HK-2 (cell line): Measurements from ENCODE around the gene SNX32.

Experiments used
- DNase-seq: peaks from one replicate; pipeline ENCODE4 v3.0.0-alpha.2; 2018; ENCODE audit not compliant: unreplicated experiment

The SNX32 gene

DNA sequence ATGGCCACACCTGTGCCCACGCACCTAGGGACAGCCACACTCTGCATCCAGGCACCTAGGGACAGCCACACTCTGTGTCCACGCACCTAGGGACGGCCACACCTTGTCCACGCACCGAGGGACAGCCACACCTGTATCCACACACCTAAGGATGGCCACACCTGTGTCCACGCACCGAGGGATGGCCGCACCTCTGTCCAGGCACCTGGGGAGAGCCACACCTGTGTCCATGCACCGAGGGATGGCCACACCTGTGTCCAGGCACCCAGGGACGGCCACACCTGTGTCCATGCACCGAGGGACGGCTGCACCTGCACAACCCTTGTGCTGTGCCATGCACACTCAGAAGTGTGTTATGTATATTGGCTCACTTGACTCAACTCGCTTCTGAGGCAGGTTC, 36.1 kb upstream of the SNX32 start:
- no peak for DNase-seq

DNA sequence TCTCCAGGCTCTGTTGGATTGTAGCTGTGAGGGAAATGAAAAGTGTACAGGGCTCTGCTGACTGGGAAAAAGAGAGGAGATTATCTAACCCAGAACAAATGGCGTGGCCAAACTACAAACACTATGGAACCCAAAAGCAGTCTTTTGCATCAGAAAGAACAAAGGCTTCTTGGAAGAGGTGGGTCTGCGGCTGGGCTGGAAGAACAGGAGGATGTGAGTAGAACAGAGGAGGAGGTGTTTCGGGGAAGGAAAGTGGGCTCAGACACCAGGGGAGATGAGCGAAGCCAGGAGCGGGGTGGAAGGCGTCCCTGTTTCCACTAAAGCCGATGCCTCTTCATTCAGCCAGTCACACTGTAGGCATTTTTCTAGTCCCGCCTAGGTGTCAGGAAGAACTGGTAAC, 34.9 kb upstream of the SNX32 start:
- no peak for DNase-seq

DNA sequence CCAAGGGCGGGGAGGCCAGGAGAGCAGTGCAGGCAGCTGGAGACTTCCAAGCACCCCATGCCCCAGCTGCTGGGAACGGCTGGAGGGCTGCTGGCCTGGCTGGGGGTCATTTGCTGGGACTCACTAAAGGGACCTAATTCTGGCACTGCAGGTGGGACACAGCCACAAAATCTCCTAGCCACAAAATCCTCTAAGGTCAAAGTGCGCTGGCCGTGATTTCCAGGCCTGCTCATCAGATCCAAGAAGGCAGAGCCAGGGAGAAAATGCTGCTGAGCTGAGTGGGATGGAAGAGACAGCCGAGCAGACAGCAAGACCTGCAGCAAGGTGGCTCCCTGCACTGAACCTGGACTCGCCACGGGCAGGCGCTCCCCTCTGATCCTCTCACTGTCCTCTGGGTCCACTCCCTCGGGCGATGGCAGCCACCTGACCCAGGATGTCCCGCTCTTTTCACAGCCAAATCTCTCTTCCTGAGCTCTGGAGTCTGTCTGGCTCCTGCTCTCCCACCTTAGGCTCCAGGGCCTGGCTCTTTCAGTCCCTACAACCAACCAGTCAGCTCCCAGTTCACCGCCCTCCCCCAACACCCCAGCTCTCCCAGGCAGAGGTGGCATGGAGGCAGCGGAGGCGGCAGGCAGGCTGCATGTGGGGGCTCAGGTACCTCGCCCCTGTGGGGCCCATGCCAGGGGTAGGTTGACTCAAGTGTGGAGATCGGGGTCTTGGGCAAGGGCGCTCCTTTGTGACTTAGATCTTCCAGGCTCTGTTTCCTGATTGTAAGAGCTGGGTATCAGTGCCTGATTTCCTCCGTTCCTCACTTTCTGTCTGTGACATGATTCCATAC, 32.4 kb upstream of the SNX32 start:
- no peak for DNase-seq

DNA sequence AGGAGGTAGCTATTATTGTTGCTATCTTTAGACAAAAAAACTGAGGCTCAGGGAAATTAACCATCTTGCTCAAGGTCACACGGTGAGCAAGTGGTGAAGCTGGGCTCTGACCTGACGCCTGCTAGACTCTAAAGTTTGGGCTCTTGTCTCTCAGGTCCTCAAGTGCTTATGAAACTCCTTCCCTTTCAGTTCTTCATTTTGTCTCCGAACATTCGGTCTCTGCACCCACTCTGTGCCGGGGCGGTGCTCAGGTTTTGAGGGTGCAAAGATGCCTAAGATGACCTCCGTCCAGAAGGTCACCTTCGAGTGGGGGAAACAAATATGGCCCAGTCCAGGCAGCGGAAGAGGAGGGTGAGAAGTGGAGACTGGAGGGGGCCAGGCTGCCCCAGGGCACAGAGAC, 30.9 kb upstream of the SNX32 start:
- no peak for DNase-seq

DNA sequence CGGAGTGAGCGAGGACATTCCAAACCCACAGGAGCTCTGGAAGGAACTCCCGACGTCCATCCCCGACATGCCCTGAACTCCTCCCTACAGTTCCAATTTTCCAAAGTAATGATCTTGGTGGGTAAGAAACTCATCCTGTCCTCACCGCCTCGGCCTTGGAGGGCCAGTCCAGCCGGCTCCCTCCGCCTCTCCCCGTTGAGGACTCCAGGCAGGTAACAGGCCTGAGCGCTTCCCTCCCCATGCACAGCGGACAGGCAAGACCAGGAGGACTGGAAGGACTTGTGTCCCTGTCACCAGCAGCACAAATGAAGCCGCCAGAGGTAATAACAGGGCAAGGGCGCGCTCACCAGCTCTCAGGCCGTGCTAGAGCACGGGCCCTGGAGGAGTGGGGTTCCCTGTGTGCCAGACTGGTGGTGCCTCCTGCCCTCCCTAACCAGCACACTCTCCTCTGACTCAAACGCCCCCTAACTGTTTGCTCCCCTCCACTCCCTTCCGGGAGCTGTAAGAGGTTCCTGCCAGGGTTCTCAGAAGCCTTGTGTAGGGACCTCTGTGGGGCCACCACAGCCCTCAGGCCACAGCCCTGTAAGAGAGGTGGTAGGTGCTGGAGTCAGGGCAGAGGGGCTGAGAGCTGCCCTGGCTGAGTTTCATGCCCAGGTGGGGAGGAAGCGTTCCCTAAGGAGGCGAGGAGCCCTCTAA, 29.8 kb upstream of the SNX32 start:
- DNase-seq: no peak

DNA sequence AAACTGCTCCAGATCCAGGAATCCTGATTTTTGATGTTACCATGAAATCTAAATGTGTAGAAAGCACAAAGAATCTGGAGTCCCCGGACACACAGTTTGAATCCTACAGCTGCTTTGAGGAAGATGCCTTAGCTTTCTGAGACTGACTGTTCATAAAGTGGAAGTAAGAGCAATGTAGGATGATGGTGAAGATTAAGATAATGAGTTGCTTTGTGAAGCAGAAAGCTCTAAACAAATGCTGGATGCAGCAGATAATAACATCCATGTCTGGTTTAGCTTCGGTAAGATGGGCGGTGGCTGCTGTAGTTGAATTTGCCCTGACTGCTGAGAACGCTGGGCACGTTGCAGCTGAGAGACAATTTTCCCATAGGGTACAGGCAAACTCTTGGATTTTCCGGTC, 26.8 kb upstream of the SNX32 start:
- no peak for DNase-seq

DNA sequence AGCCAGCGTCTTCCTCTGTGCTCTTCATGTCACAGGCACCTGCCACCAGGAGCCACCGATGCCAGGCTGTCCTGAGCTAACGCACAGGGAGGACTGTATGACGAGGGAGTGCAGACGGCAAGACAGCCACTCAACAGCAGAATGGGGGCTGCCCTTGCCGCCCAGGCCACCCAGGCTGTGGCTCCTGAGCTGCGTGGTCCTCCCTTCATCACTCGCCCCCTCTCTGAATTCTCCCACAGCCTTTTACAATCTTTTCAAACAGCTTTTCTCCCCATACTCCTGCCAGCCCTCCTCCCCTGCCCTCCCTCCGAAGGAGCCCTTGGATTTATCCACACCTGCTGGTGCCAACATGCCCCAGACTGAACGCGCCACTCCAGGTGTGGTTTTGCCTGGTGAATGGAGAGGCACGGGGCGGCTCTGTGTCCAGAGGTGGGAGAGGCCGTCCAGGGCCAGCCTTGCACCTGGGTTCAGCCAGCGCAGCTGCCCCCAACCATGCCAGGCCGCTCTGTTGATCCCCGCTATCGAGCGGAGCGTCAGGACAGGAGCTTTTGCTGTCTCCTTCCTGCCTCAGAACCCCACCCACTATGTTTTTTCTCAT, 24.9 kb upstream of the SNX32 start:
- no peak for DNase-seq

DNA sequence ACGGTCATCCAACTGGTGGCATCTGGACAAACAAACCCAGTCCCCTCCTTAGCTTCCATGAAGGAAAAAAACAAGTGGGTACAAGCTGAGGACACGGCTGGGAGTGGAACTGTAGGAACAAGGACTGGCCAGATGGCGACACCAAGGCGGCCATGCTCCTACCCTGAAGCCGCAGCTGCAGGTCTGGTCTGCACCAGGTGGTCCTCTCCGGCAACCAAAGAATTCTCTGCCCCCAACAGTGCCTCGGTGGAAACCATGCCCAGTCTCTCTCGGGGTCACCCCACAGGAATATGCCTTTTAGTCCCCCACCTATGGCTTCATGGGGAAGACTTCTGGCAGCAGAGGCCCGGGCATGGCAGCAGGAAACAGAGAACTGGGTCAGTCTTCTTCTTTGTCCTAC, 24.3 kb upstream of the SNX32 start:
- DNase-seq: no peak

DNA sequence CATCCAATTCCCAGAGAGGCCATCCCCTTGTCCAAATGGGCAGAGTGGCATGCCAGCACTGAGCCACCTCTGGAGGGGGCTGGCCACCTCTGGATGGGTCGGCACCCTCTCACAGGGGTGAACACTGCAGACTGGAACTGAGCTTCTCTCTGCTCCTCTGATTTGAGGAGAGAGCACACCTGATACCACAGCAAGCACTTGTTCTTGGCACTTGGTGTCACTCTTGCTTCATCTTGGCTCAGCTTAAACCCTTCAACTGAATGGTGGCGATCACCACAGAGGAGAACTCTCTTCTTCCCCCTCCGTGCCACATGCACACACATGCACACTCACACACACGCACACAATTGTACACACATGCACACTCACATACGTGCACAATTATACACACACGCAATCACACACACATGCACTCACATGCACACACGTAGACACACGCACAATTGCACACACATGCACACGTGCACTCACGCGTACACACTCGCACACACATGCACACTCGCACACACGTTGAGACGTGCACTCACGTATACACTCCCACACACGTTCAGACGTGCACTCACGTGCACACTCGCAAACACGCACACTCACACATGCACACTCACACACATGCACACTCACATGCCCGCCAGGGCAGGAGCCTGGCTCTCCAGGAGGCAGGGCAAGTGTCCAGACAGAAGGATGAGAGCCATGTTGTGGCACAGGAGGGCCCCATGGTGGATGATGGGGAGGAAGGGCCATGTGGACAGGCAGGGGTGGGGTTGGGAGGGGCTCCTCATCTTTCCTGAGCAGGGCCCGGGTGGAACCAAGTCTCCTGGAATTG, 23.5 kb upstream of the SNX32 start:
- DNase-seq: no peak

DNA sequence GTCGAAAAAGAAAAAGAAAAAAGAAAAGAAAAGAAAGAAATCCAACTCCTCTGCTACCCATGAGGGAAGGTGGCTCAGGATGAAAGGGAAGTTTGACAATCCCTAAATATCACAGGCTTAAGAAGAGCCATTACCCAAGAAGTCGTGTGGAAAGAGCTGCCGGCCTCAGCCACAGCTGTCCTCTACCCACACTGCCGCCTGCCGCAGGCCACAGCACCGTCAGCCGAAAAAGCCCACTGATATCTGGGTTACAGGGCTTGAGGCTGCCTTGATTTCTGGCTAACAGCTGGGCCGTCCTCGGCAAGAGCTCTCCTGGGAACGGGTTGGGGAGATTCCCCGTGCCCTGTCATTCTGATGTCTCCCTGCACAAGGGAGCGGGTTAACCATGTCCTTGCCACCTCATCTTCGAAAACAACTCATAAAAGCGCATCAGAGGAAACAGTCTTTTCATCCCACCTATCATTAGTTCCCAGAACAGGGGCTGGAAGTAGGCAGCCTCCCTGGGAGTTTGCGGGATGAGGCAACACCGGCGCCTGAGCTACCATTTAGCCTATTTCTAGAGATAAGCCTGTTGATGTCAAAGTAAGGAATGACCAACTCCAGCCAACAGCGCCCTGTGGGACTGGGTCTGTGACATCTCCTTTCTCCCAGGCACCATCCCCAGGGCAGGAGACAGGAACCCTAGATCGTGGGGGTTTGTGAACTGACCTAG, 21.8 kb upstream of the SNX32 start:
- no peak for DNase-seq

DNA sequence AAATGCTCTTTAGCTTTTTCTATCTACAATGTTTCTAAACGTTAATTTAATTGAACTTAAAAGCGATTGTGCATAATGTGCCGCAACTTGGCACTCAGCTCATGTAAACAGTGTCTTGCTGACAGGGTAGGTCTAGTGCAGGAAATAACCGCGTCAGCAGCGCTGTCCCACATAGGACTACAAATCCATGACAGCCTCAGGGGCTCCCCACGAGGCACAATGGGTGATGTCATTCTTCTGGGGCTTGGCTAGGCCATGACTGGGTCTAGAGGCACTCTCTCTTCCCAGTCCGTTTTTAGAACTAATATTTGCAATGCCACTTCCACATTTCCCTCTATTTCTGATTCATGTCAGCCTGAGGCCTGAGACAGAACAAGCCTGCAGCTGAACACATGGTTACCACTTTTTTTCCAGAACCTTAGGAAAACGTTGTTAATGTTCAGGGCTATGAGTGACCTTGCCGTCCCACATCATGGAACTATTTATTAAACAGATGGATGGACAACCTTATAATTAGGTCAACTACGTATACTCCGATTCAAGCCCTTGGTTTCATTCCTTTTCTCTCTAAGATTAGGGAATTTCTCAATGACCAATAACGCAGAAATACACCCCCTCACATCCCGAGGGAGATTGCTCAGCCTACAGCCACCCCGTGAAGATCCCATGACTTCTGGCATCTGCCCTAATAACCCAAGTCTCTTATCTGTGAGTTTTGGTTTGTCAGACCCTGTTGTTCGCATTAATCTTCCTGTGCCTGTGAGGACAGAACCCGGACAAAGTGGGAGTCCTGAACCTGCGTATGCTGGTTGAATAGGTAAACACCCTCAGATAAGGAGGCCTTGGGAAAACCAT, 19.4 kb upstream of the SNX32 start:
- no peak for DNase-seq

DNA sequence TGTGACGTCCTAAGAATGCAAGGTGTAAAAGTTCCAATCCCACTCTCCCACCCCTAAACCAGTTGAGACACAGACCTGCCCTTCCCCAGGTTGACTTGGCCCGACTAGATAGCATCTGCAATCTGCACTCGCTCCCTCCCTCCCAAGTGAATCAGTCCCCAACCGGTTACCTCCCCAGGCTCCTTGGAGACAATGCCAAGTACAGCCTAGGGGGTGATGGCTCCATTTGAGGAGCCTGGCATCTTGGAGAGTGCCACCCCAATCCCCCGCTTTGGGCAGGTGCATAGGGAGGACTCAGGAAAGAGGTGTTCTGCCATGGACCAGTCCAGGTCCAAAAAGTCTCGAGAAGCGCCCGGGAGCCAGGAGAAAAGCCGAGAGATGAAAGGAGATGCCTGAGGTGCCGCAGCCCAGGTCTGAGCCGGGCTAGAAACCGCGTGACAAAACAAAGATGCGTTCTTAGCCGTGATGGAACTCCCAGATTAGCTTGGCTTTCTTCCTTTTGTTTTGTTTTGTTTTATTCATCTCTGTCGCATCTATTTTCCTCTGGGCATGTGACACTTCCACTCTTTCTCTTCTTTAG, 18.7 kb upstream of the SNX32 start:
- DNase-seq: no peak

DNA sequence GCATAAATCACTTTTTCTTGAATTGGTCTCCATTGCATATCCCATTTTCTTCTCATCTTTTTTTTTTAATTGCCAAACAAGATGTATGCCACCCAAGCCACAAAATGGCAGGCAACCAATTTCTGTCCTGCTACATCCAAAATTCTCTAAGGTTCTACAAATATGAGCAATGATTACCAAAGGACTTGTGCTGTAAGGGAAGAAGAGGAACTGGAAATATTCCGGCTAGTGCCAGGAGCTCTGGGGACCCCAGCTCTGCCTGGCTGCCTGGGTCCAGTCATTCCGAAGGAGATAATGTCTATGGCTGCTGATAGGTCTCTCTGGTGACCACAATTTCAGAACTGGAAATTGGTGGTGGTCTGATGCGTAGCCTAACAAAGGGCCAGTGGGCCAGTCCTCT, 17.1 kb upstream of the SNX32 start:
- no peak for DNase-seq

DNA sequence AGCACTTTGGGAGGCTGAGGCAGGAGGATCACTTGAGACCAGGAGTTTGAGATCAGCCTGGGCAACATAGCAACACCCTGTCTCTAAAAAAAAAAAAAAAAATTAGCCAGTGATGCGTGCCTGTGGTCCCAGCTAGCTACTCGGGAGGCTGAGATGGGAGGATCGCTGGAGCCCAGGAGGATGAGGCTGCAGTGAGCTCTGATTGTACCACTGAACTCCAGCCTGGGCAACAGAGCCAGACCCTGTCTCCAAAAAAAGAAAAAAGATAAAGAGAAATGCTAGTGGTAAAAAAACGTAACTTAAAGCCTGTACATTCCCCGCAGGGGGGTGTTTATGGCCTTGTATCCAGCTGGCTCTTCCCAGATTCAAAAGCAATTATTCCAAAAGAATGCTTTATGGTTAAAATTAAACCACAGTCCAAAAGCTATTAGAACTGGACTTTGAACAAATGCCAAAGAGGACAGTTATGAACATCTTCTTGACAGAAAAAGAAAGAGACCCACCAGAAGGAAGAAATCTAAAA, 16.4 kb upstream of the SNX32 start:
- no peak for DNase-seq

DNA sequence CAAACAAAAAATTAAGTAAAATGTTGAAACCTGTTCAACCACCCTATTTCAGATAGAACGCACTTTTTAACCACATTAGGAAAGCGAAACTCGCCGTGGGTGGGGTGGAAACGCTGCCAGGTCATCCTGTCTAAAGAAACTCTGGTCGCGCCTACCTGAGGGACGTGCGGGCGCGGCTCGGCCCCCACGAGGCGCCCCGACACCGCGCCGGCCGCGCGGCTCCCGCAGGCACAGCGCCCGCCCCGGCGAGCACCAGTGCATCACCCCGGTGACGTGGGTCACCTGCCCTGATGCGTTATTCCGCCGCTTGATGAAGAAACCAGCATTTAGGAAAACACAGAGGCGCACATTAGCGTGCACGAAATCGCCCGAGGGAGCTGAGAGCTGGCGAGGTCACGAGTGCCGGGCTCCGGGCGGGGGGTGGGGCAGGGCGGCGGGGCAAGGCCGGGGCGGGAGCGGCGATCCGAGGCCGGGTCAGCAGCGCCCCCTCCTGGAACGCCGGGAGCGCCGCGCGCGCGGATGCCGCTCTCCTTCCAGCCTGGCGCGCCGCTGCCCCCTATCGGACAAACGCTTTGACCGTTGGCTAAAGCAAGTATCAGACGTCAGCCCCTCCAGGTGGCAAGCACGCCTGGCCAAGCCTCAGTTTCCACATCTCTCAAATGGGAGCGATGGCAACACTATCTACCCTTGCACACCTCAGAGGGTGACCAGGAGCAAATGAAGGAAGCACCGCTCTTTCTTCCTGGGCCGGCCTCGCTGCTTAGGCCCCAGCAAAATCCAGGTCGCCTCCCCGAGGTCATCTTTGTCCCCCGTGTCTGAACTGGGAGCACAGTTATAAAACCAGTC, 15.7 kb upstream of the SNX32 start:
- DNase-seq: peak; percentile 88

DNA sequence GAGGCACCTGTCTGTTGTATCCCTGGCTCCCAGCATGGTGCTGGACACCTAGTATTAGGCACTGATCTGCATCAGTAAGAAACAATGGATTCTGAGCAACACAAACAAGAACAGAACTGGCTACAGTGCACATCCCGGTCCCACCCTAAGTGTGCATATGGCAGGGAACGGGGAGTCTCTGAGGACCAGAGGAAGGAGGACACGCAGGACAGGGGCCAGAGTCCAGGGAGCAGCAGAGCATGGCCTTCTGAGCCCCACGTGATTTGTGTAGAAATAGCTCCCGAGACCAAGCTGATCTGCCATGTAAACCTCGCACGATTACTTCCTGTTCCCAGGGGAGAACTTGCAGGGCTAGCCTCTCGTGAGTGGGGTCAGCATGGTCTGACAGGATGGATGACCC, 12.7 kb upstream of the SNX32 start:
- DNase-seq: no peak

DNA sequence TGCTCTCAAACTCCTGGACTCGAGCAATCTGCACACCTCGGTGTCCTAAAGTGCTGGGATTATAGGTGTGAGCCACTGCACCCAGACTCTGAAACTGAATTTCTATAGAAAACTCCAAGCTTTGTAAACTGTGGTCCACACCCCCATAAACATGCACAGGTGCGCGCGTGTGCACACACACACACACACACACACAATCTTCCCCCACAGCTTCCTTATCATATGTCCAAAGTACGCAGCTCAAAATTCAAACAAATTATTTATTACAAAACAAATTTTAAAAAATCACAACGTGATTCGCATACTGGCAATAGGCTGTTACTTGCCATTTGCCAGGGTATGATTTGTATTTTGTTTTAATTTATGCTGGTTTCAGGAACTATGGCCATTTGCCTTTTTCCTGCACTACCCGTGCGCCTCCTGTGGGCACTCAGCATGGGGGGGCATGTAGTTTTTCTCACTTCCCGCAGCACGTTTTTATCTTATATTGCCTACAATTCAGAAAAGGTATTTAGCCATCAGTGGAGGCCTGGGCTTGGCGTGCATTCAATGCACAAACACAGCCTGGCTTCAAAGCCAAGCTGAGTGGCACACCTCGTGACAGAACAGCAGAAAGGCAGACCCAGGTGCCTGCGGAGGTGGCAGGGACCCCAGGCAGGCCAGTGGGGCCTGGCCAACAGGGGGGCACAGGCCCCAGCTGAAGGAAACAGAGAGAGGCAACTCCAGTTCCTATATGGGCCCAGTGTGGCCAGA, 10.8 kb upstream of the SNX32 start:
- DNase-seq: no peak

DNA sequence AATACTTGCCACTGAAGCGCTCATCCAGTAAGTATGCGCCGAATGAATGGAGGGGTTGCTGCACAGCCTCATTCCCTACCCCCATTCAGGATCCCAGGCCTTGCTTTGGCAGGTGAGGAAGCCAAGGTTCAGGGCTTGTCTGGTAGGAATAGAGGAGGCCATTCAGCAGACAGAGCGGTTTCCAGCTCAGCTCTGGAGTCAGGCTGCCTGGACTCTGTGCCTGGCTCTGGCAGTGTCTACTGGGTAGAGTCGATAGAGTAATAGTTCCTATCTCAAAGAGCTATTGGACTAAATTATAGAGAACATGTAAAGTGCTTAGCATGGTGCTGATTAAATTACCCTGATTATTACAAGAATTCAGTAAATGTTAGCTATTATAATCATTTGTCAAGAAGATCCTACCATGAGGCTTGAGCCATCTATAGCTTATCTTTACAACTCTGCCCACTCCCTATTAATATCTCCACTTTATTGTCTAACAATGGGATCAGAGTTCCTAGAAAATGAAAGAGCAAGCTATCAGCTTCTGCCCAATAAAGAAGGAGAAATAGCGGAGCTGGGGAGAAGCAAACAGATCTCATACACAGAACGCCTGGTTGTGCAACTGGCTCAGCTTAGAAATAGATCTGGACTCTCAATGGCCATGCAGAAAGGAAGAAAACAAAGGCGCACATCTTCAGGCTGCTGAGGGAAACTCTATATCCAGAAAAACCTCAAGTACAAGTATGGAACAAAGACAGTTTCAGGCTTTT, 6.6 kb upstream of the SNX32 start:
- DNase-seq: no peak
